ENCODE data around the gene GPR17.

The GPR17 gene

DNA sequence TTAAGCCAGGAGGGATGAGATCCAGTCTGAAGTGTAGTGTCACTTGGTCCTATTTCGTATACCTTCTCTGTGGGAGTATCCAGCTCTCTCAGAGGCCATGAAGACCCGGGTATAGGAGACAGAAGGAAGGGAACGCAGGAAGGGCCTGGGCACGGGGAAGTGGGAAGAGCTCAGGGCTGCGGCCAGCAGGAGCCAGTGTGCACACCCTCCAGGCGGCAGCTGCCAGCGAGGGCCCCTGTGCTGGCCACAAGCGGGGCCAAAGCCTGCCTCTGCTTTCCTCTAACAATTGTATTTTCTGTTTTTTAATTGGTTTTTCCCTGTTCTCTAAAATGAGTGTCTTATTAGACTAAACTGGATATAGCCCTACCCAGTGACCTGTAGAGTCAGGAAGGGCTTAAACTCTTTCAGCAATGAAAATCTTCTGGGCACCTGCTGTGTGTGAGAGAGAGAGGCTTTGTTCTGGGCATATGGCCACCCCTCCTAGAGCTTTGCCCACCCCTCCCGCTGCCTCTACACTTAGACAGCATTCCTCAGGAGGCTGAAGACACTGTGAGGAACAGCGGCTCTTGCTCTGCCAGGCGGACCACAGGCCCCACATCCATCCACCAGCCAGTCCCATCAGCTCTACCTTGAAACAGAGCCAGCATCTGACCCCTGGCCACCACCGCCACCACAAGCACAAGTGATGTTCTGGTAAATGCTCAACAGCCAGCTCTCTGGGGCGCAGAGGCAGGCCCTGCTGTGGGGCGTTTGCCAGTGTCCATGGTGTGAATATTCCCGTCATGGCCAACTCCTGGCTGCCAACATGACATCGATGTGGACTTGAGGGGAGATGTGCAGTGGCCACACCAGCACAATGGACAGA lies 9.5 kb downstream of the GPR17 start:
- no peak for DNase-seq

GRCh38 chr2:127656569-127657231 lies 10.7 kb downstream of the GPR17 start:
- DNase-seq, result no peak

DNA sequence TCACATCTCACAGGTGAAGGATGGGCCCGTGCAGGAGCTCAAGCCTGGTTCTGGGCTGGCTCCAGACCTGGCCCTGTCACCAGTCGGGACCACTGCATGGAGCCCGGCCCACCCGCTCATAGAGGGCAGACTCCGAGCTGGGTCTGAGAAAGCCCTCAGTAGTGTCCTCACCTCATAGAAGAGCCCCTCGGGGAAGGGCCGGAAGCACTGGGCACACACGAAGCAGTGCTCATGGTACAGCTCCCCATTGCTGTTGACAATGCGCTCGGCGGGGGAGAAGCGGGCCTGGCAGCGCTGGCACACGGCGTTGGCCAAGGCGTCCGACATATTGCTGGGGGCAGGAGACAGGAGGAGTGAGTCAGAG lies 11.3 kb downstream of the GPR17 start:
- no peak for DNase-seq

DNA sequence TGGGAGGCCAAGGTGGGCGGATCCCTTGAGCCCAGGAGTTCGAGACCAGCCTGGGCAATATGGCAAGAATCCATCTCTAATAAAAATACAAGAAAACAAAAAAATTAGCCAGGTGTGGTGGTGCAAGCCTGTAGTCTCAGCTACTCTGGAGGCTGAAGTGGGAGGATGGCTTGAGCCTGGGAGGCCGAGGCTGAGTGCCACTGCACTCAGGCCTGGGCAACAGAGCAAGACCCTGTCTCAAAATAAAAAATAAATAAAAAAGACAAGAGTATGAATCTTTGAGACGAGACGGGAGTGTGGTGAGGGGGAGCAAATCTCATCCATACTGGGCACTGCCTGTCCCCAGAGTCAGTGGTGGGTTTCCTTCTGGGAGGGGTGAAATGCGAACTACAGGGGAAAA lies 12.2 kb downstream of the GPR17 start:
- no peak for DNase-seq

GRCh38 chr2:127658641-127659407 lies 12.9 kb downstream of the GPR17 start:
- DNase-seq, result no peak

- DNase-seq, result no peak
These were observed 13.7 kb downstream of the GPR17 start for GRCh38 chr2:127659408-127660290.

GRCh38 chr2:127660291-127660578 lies 14.3 kb downstream of the GPR17 start:
- no peak for DNase-seq

- no peak for DNase-seq
These were observed 15.2 kb downstream of the GPR17 start for GRCh38 chr2:127661072-127661649.

DNA sequence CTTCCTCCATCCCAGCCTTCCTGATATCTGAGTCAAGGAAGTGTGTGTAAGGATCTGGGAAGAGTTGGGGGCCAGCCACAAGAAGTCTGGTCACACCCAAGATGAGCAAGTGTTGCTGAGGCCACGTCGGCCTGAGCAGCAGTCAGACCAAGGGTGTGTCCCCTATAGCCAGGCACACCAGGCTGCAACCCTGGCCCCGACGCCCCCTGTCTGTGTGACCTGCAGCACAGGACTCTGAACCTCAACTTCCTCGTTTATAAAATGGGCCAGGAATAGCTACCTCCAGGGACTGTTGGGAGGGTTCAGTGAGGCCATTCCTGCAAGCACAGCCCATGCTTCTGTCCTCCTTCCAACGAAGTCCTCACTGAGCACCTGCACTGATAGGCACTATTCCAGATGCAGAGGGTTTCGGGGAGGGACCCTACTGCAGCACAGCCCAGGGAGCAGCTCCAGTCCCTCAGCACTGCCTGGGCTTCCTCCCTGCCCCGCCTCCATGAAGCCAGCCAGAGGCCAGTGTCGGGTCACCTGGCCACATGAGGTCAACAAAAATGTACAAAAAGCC lies 16.1 kb downstream of the GPR17 start:
- DNase-seq, result no peak

DNA sequence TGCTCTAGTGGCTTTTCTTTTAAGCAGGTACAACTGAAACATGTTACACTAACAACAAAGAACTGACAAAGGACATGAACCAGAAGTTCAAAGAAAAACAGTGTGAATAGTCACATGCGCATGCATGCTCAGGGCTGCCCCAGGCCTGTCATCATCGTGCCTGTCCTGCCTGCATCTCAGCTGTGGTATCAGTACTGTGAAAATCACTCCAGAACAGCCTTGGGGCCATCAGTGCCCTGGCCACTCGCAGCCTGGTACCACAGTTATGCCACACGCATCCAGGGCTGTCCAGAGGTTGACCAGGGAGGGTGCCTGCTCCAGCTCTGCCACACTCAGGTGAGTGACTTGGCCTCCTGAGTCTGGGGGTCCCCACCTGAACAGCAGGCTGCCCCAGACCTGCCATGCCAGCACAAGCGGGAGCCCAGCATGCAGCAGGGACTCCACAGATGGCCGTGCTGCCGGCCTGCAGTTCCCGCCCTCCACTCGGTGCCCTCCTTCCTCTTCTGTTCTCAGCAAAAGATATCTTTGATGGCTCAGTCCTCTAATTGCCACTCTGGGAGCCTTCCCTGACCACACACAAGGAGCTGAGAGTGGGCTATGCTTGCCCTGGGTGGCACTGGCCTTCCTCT lies 17.1 kb downstream of the GPR17 start:
- no peak for DNase-seq

DNA sequence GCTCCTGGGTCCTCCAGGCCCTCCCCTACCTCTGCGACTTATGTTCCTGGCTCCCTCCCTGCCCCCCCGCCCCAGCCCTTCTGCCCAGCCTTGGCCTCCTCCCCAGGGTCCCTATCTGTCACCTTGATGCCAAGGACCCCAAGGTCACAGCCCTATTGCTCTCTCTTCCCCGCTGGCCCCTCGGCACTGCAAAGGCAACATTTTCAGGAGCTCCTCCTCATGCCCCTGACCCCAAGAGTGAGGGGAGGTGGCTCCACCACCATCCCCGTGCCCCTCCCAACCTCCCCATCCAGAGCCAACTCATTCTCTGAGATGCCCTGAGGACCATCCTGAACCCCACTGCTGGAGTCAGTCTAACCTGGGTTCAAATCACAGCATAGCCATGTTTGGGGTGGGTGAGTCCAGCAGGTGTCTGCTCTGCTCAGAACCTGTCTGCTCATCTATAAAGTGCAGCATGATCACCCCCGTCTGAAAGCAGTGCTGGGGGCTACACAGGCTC lies 17.7 kb downstream of the GPR17 start:
- DNase-seq, result no peak

- no peak for DNase-seq
These were observed 18.3 kb downstream of the GPR17 start for GRCh38 chr2:127664065-127664894.

GRCh38 chr2:127664895-127665225 lies 18.9 kb downstream of the GPR17 start:
- no peak for DNase-seq

DNA sequence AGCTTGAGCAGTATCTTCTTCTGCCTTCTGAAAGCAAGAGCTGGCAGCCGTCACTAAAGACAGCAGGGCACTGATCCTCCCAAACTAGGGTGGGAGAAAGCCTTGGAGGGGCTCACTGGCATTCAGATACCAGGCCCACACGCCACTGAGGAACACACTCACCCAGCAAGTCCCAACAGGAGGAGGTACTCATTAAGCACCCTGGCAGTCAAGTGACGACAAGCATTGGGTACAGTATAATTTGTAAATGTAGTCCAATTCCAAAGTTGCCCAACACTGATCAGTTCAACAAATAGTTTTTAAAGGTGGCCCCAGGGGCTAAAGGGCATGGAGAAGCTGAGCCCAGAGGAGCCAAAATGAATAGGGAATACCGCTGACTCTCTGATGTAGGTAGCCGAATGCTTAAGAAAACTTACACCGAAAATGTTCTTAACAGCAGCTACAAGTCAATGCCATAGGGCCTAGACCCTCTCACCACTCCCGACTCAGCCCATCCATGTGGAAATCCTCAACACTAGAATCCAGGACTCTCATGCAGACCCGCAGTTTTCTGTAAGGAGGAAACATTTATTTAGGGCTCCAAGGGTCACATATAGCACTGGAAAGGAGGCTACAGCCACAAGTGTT lies 19.4 kb downstream of the GPR17 start:
- no peak for DNase-seq

GRCh38 chr2:127669056-127669455 lies 23.1 kb downstream of the GPR17 start:
- DNase-seq, result no peak

- DNase-seq, result no peak
These were observed 24.4 kb downstream of the GPR17 start for GRCh38 chr2:127670055-127670956.

- DNase-seq, result no peak
These were observed 25.0 kb downstream of the GPR17 start for GRCh38 chr2:127670957-127671290.

- no peak for DNase-seq
These were observed 25.8 kb downstream of the GPR17 start for GRCh38 chr2:127671557-127672302.
